IMR-90 (cell line): ENCODE measurements around the gene DDAH2. TPM values are rescaled to one million over a fixed set of nuclear protein-coding genes. Genes with fewer than 3 reads are reported as not detected.

Experiments
- ATAC-seq: fragments of 200-7000 bp; cut with Tn5 transposase; 2 replicates; pipeline ENCODE4 v1.9.1; 2020; ENCODE audit warnings: low read depth, mild to moderate bottlenecking, moderate library complexity
- BruUV-seq: library from RNA; stranded (reverse); fragments of 400-500 nt; replicated peaks from 2 replicates; lab custom pipeline; 2021; lab: Mats Ljungman, UMichigan
- CTCF ChIA-PET: fragments of 300-600 bp; formaldehyde crosslinking; extraction: SDS; loops from one replicate; lab custom pipeline; 2021; ENCODE audit warnings: antibody characterized with exemption; lab: Yijun Ruan, JAX
- POLR2A ChIA-PET: fragments of 300-600 bp; sonication (Branson Sonifier 250); formaldehyde crosslinking; loops from one replicate; lab custom pipeline; 2022; ENCODE audit warnings: antibody characterized with exemption; ENCODE audit not compliant: unreplicated experiment; lab: Charles Lee
- DNase-seq: peaks from one replicate; pipeline ENCODE4 v3.0.0; 2013
- H2AFZ ChIP-seq: replicated peaks from 2 replicates; pipeline ENCODE3; 2013; ENCODE audit warnings: low read length, mild to moderate bottlenecking; ENCODE audit not compliant: poor library complexity
- H2AK5ac ChIP-seq: 2 replicates; pipeline ENCODE4 v1.6.1; 2013; ENCODE audit warnings: low read depth, low read length, inconsistent platforms
- H2AK9ac ChIP-seq: replicated peaks from 2 replicates; pipeline ENCODE3; 2013; ENCODE audit warnings: mild to moderate bottlenecking, low read depth, low read length, moderate library complexity; ENCODE audit not compliant: poor library complexity
- H2BK120ac ChIP-seq: 2 replicates; pipeline ENCODE4 v1.6.1; 2013; ENCODE audit warnings: low read depth, low read length, inconsistent platforms
- H2BK15ac ChIP-seq: 3 replicates; pipeline ENCODE4 v1.6.1; 2013; ENCODE audit warnings: low read depth, low read length, inconsistent platforms
- H2BK20ac ChIP-seq: 2 replicates; pipeline ENCODE4 v1.6.1; 2013; ENCODE audit warnings: low read depth, mild to moderate bottlenecking, inconsistent platforms, low read length, moderate library complexity
- H2BK5ac ChIP-seq: 2 replicates; pipeline ENCODE4 v1.6.1; 2013; ENCODE audit warnings: mild to moderate bottlenecking, low read depth, low read length, inconsistent platforms; ENCODE audit not compliant: poor library complexity, severe bottlenecking
- H3K14ac ChIP-seq: replicated peaks from 2 replicates; pipeline ENCODE4 v1.6.1; 2013; ENCODE audit warnings: low read depth, low read length, inconsistent platforms
- H3K18ac ChIP-seq: 2 replicates; pipeline ENCODE4 v1.6.1; 2013; ENCODE audit warnings: low read depth, low read length, control low read depth
- H3K23ac ChIP-seq: 2 replicates; pipeline ENCODE4 v1.6.1; 2013; ENCODE audit warnings: low read depth, low read length, inconsistent platforms
- H3K27ac ChIP-seq: 2 replicates; pipeline ENCODE4 v1.5.1; 2013; ENCODE audit warnings: mild to moderate bottlenecking, control low read depth, low read length; ENCODE audit not compliant: insufficient read depth
- H3K27me3 ChIP-seq: 2 replicates; pipeline ENCODE4 v1.6.1; 2013; ENCODE audit warnings: low read length; ENCODE audit not compliant: control insufficient read depth, insufficient read depth
- H3K36me3 ChIP-seq: 2 replicates; pipeline ENCODE4 v1.6.1; 2013; ENCODE audit warnings: low read length, mixed read lengths; ENCODE audit not compliant: control insufficient read depth, insufficient read depth
- H3K4ac ChIP-seq: 2 replicates; pipeline ENCODE4 v1.6.1; 2013; ENCODE audit warnings: low read depth, low read length, inconsistent platforms
- H3K4me1 ChIP-seq: 2 replicates; pipeline ENCODE4 v1.6.1; 2013; ENCODE audit warnings: low read length, mixed read lengths; ENCODE audit not compliant: control insufficient read depth, insufficient read depth
- H3K4me2 ChIP-seq: 2 replicates; pipeline ENCODE4 v1.6.1; 2013; ENCODE audit warnings: low read depth, mild to moderate bottlenecking, control low read depth, low read length, moderate library complexity
- H3K4me3 ChIP-seq: 2 replicates; pipeline ENCODE4 v1.5.1; 2013; ENCODE audit warnings: low read depth, mild to moderate bottlenecking, control low read depth, low read length, moderate library complexity; ENCODE audit not compliant: insufficient read depth
- H3K56ac ChIP-seq: 2 replicates; pipeline ENCODE4 v1.6.1; 2013; ENCODE audit warnings: low read length, inconsistent platforms; ENCODE audit not compliant: insufficient read depth; ENCODE audit errors: extremely low read depth
- H3K79me1 ChIP-seq, 2 experiments: 2 replicates each; pipeline ENCODE4 v1.6.1; 2013; ENCODE audit warnings: low read length in 2 of 2, inconsistent platforms in 1 of 2, low read depth in 1 of 2
- H3K9ac ChIP-seq: 2 replicates; pipeline ENCODE4 v1.6.1; 2013; ENCODE audit warnings: low read depth, low read length, control low read depth
- H3K9me1 ChIP-seq: 2 replicates; pipeline ENCODE4 v1.6.1; 2013; ENCODE audit warnings: low read length, inconsistent platforms; ENCODE audit not compliant: insufficient read depth
- H3K9me3 ChIP-seq: 2 replicates; pipeline ENCODE4 v1.6.1; 2013; ENCODE audit warnings: low read length; ENCODE audit not compliant: control insufficient read depth, insufficient read depth
- H4K20me1 ChIP-seq: 2 replicates; pipeline ENCODE4 v1.6.1; 2013; ENCODE audit warnings: low read length, inconsistent platforms; ENCODE audit not compliant: insufficient read depth
- H4K5ac ChIP-seq: 2 replicates; pipeline ENCODE4 v1.6.1; 2013; ENCODE audit warnings: mild to moderate bottlenecking, low read depth, low read length, control low read depth
- H4K8ac ChIP-seq, 2 experiments: 2 replicates each; pipeline ENCODE4 v1.6.1; 2013; ENCODE audit warnings: low read depth in 2 of 2, low read length in 2 of 2, control low read depth in 1 of 2, inconsistent platforms in 1 of 2
- H4K91ac ChIP-seq: 2 replicates; pipeline ENCODE4 v1.6.1; 2013; ENCODE audit warnings: low read depth, low read length, inconsistent platforms; ENCODE audit not compliant: insufficient read depth
- BHLHE40 ChIP-seq: fragments of 150-350 bp; IDR thresholded peaks from 2 replicates; pipeline ENCODE4 v1.6.1; 2016; ENCODE audit warnings: mild to moderate bottlenecking, low read depth, low read length
- CEBPB ChIP-seq: IDR thresholded peaks from 2 replicates; pipeline ENCODE4 v1.6.1; 2012; ENCODE audit warnings: low read depth, low read length, improper control_type of control experiment
- CHD1 ChIP-seq: IDR thresholded peaks from 2 replicates; pipeline ENCODE4 v1.6.1; 2012; ENCODE audit warnings: low read depth, low read length, improper control_type of control experiment
- CTCF ChIP-seq: conservative IDR thresholded peaks from 2 replicates; pipeline ENCODE4 v1.5.1; 2012; ENCODE audit warnings: mild to moderate bottlenecking, low read depth, low read length, improper control_type of control experiment
- ELK1 ChIP-seq: fragments of 150-350 bp; IDR thresholded peaks from 2 replicates; pipeline ENCODE4 v1.6.1; 2016; ENCODE audit warnings: low read depth, mild to moderate bottlenecking, low read length, moderate library complexity, borderline replicate concordance
- FOS ChIP-seq: fragments of 150-350 bp; IDR thresholded peaks from 2 replicates; pipeline ENCODE4 v1.6.1; 2016; ENCODE audit warnings: low read depth, low read length
- MAFK ChIP-seq: IDR thresholded peaks from 2 replicates; pipeline ENCODE4 v1.6.1; 2012; ENCODE audit warnings: low read depth, low read length, improper control_type of control experiment
- MAZ ChIP-seq: IDR thresholded peaks from 2 replicates; pipeline ENCODE4 v1.6.1; 2012; ENCODE audit warnings: low read depth, mild to moderate bottlenecking, low read length, improper control_type of control experiment, moderate library complexity, borderline replicate concordance
- MXI1 ChIP-seq: IDR thresholded peaks from 2 replicates; pipeline ENCODE4 v1.6.1; 2012; ENCODE audit warnings: low read depth, mild to moderate bottlenecking, low read length, moderate library complexity, borderline replicate concordance
- NFE2L2 ChIP-seq: fragments of 150-350 bp; IDR thresholded peaks from 2 replicates; pipeline ENCODE4 v1.6.1; 2016; ENCODE audit warnings: low read depth, mild to moderate bottlenecking, low read length
- POLR2A ChIP-seq: IDR thresholded peaks from 2 replicates; pipeline ENCODE4 v1.6.1; 2012; ENCODE audit warnings: mild to moderate bottlenecking, low read depth, low read length
- RAD21 ChIP-seq: IDR thresholded peaks from 2 replicates; pipeline ENCODE4 v1.6.1; 2012; ENCODE audit warnings: low read length, improper control_type of control experiment
- RCOR1 ChIP-seq: IDR thresholded peaks from 2 replicates; pipeline ENCODE4 v1.6.1; 2012; ENCODE audit warnings: mild to moderate bottlenecking, low read length, improper control_type of control experiment; ENCODE audit not compliant: insufficient replicate concordance
- RFX5 ChIP-seq: IDR thresholded peaks from 2 replicates; pipeline ENCODE4 v1.8.0; 2012; ENCODE audit warnings: low read depth, mild to moderate bottlenecking, low read length, moderate library complexity
- SMC3 ChIP-seq: fragments of 150-350 bp; IDR thresholded peaks from 2 replicates; pipeline ENCODE4 v1.6.1; 2016; ENCODE audit warnings: low read depth, mild to moderate bottlenecking, antibody characterized with exemption, low read length, moderate library complexity
- USF2 ChIP-seq: fragments of 150-350 bp; IDR thresholded peaks from 2 replicates; pipeline ENCODE4 v1.6.1; 2017; ENCODE audit warnings: mild to moderate bottlenecking, antibody characterized with exemption, low read length, low read depth
- WGBS, 2 experiments: methylation state at CpG; one replicate each; pipeline versions ENCODE4 v1.1.5 to v1.1.7; 2013; ENCODE audit warnings: missing lambda C conversion rate in 2 of 2; ENCODE audit not compliant: insufficient read length in 1 of 2; ENCODE audit errors: extremely low coverage in 2 of 2; 5-methylcytosine and 5-hydroxymethylcytosine counted together
- dilution Hi-C: fragments of 300-500 bp; cut with HindIII; formaldehyde crosslinking; loops from one replicate; pipeline ENCODE4 v1.14.3; 2018; ENCODE audit warnings: low sequenced_read_pairs; ENCODE audit not compliant: unreplicated experiment
- in situ Hi-C: fragments of 300-500 bp; cut with MboI; formaldehyde crosslinking; loops from 3 replicates; pipeline ENCODE4 v1.14.3; 2019; ENCODE audit warnings: low sequenced_read_pairs, inconsistent platforms, mixed read lengths
- intact Hi-C: fragments of 100-400 bp; cut with micrococcal nuclease; formaldehyde crosslinking; loops from 2 replicates; pipeline ENCODE4 v1.10.0; 2022
- polyA plus RNA-seq, 3 experiments: library from polyadenylated mRNA; depleted of rRNA; stranded (reverse); fragments of >200 nt; gene quantifications; 2 replicates each; pipeline ENCODE4 v1.2.3, GENCODE V29; 2012; ENCODE audit warnings: low replicate concordance in 1 of 3
- total RNA-seq: library from RNA; depleted of rRNA; stranded (reverse); fragments of >200 nt; gene quantifications from 2 replicates; pipeline ENCODE4 v1.2.3, GENCODE V29; 2012

Gene DDAH2
- total and polyA plus RNA-seq, 2 of the 4 experiments (the other 2 are of a cell fraction) = 40.7 to 57.9 TPM

- no peaks in the 10 kb centered on the region for H4K20me1 ChIP-seq
- no peak overlapping the region for H2AFZ ChIP-seq
- BruUV-seq = no TSS peak
- no peak overlapping the region for H4K91ac ChIP-seq
- no peak overlapping the region for H3K27ac ChIP-seq
- ATAC-seq = no peak
- H2AK9ac ChIP-seq = peak overlapping the region; percentile 96
- no peaks in the 10 kb centered on the region for H3K27me3 ChIP-seq
- no peak overlapping the region for H2BK120ac ChIP-seq
- no peaks in the 10 kb centered on the region for H3K9me3 ChIP-seq
- in situ Hi-C loops = no loop called here
- H3K4me2 ChIP-seq = no peak overlapping the region
- H4K8ac ChIP-seq = peak overlapping the region in 1 of 2 experiments; percentile 75; a peak in 2 of 4 replicates
- H3K23ac ChIP-seq = no peak overlapping the region
- no peak overlapping the region for H4K5ac ChIP-seq
- H3K56ac ChIP-seq = no peak overlapping the region
- no peak overlapping the region for H3K9ac ChIP-seq
- CTCF ChIA-PET = no interaction called here
- H2BK20ac ChIP-seq = no peak overlapping the region
- H3K18ac ChIP-seq = no peak overlapping the region
- peaks cover 45% of the 10 kb centered on the region for H3K36me3 ChIP-seq
- H3K4me1 ChIP-seq = peaks cover 10% of the 10 kb centered on the region
- dilution Hi-C loops = no loop called here
- no peak for DNase-seq
- no peak overlapping the region for H2BK5ac ChIP-seq
- H3K9me1 ChIP-seq = 0 out of 2 replicates have a peak, but pooled peaks cover 8% of the 10 kb centered on the region
- H3K4ac ChIP-seq = peak overlapping the region; percentile 19; the same call in 1 of the 2 replicates
- intact Hi-C loops = no loop called here
- 100% methylated on average over 1 of the region's 5 CpGs; no CpG with 5 or more reads in 1 of the 2 experiments for WGBS, 2 experiments
- no peak overlapping the region for H3K14ac ChIP-seq
- H2AK5ac ChIP-seq = no peak overlapping the region
- no peak overlapping the region for H2BK15ac ChIP-seq
- H3K79me1 ChIP-seq = 0 out of 4 replicates have a peak, but pooled peaks cover 0 to 2% of the 10 kb centered on the region in 2 experiments
- POLR2A ChIA-PET = no interaction called here
- H3K4me3 ChIP-seq = no peak overlapping the region
- no peak for TF ChIP-seq FOS
- no peak for TF ChIP-seq CEBPB
- TF ChIP-seq RCOR1 = no peak
- TF ChIP-seq BHLHE40 = no peak
- TF ChIP-seq RAD21 = no peak
- no peak for TF ChIP-seq RFX5
- TF ChIP-seq ELK1 = no peak
- no peak for TF ChIP-seq NFE2L2
- TF ChIP-seq MAFK = no peak
- TF ChIP-seq POLR2A = no peak
- TF ChIP-seq CHD1 = no peak
- TF ChIP-seq MXI1 = no peak
- TF ChIP-seq USF2 = no peak
- TF ChIP-seq MAZ = no peak
- TF ChIP-seq SMC3 = no peak
- TF ChIP-seq CTCF = no peak
Measured at GRCh38 chr6:31777667-31778050, 48.6 kb upstream of the DDAH2 start.
